K562 treated with DMSO at 1 percent for 24 hours (cell line): ENCODE results near the gene FOXD4. TPM values are rescaled to one million over a fixed set of nuclear protein-coding genes. Genes with fewer than 3 reads are reported as not detected.

Experiments used
- total RNA-seq: library from RNA; unstranded; fragments of 300-600 nt; gene quantifications from 2 replicates; pipeline ENCODE4 v1.2.3, GENCODE V29; 2022; ENCODE audit warnings: low read depth; ENCODE audit not compliant: insufficient read depth

The FOXD4 gene
- total RNA-seq, result 0.98 and 1.5 TPM in 2 replicates

GRCh38 chr9:117995-118467 is at the start of gene FOXD4:
TSS of gene FOXD4 (minus strand) at chr9:118417. CDS start at chr9:118119, 298 bp downstream.

Other genes with a start within 250 kb of the FOXD4 start
- gene WASHC1, start 89.0 kb downstream of the FOXD4 start, total RNA-seq, result 11.3 and 12.8 TPM in 2 replicates
- gene ZNG1A, start 60.6 kb upstream of the FOXD4 start, total RNA-seq, result 8.7 and 12.1 TPM in 2 replicates
- gene DOCK8, start 96.4 kb upstream of the FOXD4 start, total RNA-seq, result 37.4 and 37.6 TPM in 2 replicates